Measurements from ENCODE around the gene EOLA2. TPM values are rescaled to one million over a fixed set of nuclear protein-coding genes. Genes with fewer than 3 reads are reported as not detected.

EOLA2 gene
- total and polyA plus RNA-seq, 2 donors (not counting 1 experiment from before 2014, with no cell fraction given), result 42.0 to 63.2 TPM

Other genes starting within 250 kb of the EOLA2 start
- gene MAGEA11, start 226.4 kb downstream of the EOLA2 start, total RNA-seq, result not detected in 2 replicates
- not detected in 2 replicates for gene MAGEA11, start 226.4 kb downstream of the EOLA2 start, polyA plus RNA-seq
- 2.9 and 4.2 TPM in 2 replicates for gene HSFX1, start 164.4 kb downstream of the EOLA2 start, total RNA-seq
- 1.2 and 1.3 TPM in 2 replicates for gene HSFX1, start 164.4 kb downstream of the EOLA2 start, polyA plus RNA-seq
- not detected in 2 replicates for gene MAGEA9, start 156.6 kb downstream of the EOLA2 start, total RNA-seq
- not detected in 2 replicates for gene MAGEA9, start 156.6 kb downstream of the EOLA2 start, polyA plus RNA-seq
- gene MAGEA8, start 57.3 kb downstream of the EOLA2 start, total RNA-seq, result not detected in 2 replicates
- gene MAGEA8, start 57.3 kb downstream of the EOLA2 start, polyA plus RNA-seq, result not detected in 2 replicates
- gene HSFX4, start 8.9 kb downstream of the EOLA2 start, total RNA-seq, result not detected in 2 replicates
- gene HSFX4, start 8.9 kb downstream of the EOLA2 start, polyA plus RNA-seq, result not detected in 2 replicates